Common myeloid progenitor, CD34-positive (primary cell): Measurements from ENCODE around the gene ATIC.

Source experiments
- CTCF ChIA-PET: fragments of 350-600 bp; sonication (Branson Sonifier 250); formaldehyde crosslinking; loops from one replicate; lab custom pipeline; 2021; ENCODE audit warnings: antibody characterized with exemption; lab: Charles Lee
- POLR2A ChIA-PET: fragments of 350-600 bp; sonication (Branson Sonifier 250); formaldehyde crosslinking; loops from one replicate; lab custom pipeline; 2021; ENCODE audit warnings: antibody characterized with exemption; lab: Charles Lee
- DNase-seq, 3 donors: peaks; one replicate each; pipeline versions ENCODE4 v3.0.0 to v3.0.0-alpha.2; 2013
- H3K27ac ChIP-seq, 2 experiments: 1 replicate in 1 of 2; 2 replicates in 1 of 2; pipeline ENCODE4 v1.7.0; 2013; ENCODE audit warnings: inconsistent platforms in 2 of 2, low read length in 2 of 2, mild to moderate bottlenecking in 2 of 2, low read depth in 1 of 2, moderate library complexity in 1 of 2; ENCODE audit not compliant: severe bottlenecking in 2 of 2, insufficient read depth in 1 of 2, poor library complexity in 1 of 2
- H3K27me3 ChIP-seq, 5 experiments: replicated peaks in 2 of 5; 1 replicate in 3 of 5; 2 replicates in 2 of 5; pipeline versions ENCODE4 v1.6.1 to v1.7.0; 2013; ENCODE audit warnings: low read length in 4 of 5, mild to moderate bottlenecking in 2 of 5, moderate library complexity in 2 of 5, inconsistent platforms in 1 of 5; ENCODE audit not compliant: insufficient read depth in 5 of 5, control insufficient read depth in 4 of 5
- H3K36me3 ChIP-seq, 4 experiments: 1 replicate in 2 of 4; 2 replicates in 2 of 4; pipeline versions ENCODE4 v1.6.1 to v1.7.0; 2013; ENCODE audit warnings: low read length in 3 of 4, control low read depth in 1 of 4, mild to moderate bottlenecking in 1 of 4; ENCODE audit not compliant: control insufficient read depth in 4 of 4, insufficient read depth in 4 of 4
- H3K4me1 ChIP-seq, 4 experiments: 1 replicate in 3 of 4; 2 replicates in 1 of 4; pipeline versions ENCODE4 v1.6.1 to v1.7.1; 2013; ENCODE audit warnings: low read length in 3 of 4, mild to moderate bottlenecking in 3 of 4, control low read depth in 1 of 4, inconsistent platforms in 1 of 4, moderate library complexity in 1 of 4; ENCODE audit not compliant: control insufficient read depth in 4 of 4, insufficient read depth in 4 of 4; ENCODE audit errors: control extremely low read depth in 1 of 4
- H3K4me3 ChIP-seq, 7 experiments: 1 replicate in 4 of 7; 2 replicates in 3 of 7; pipeline versions ENCODE4 v1.5.1 to v1.7.0; 2013; ENCODE audit warnings: mild to moderate bottlenecking in 7 of 7, low read length in 6 of 7, moderate library complexity in 6 of 7, inconsistent platforms in 2 of 7, low read depth in 2 of 7, control low read depth in 1 of 7; ENCODE audit not compliant: insufficient read depth in 4 of 7, control insufficient read depth in 1 of 7; ENCODE audit errors: extremely low read depth in 1 of 7
- H3K9me3 ChIP-seq, 5 experiments: 1 replicate in 4 of 5; 2 replicates in 1 of 5; pipeline versions ENCODE4 v1.6.1 to v1.7.1; 2013; ENCODE audit warnings: low read length in 4 of 5, mild to moderate bottlenecking in 2 of 5, inconsistent platforms in 1 of 5, low read depth in 1 of 5, moderate library complexity in 1 of 5; ENCODE audit not compliant: control insufficient read depth in 4 of 5, insufficient read depth in 2 of 5; ENCODE audit errors: control extremely low read depth in 1 of 5
- WGBS: methylation state at CpG from one replicate; pipeline ENCODE4 v1.1.5; 2013; ENCODE audit not compliant: insufficient coverage; 5-methylcytosine and 5-hydroxymethylcytosine counted together

Gene ATIC

GRCh38 chr2:215380699-215381098 lies 68.8 kb downstream of the ATIC start:
- POLR2A ChIA-PET, result no interaction called here
- no peak overlapping the region for H3K4me3 ChIP-seq
- H3K9me3 ChIP-seq, result no peaks in the 10 kb centered on the region
- DNase-seq, result no peak
- H3K36me3 ChIP-seq, result no peaks in the 10 kb centered on the region
- CTCF ChIA-PET, result no interaction called here
- no peaks in the 10 kb centered on the region for H3K4me1 ChIP-seq
- no peaks in the 10 kb centered on the region for H3K27me3 ChIP-seq
- 99% methylated on average over 7 of the region's 7 CpGs for WGBS
- H3K27ac ChIP-seq, result no peak overlapping the region

GRCh38 chr2:215382011-215382410 lies 70.2 kb downstream of the ATIC start:
- Histone ChIP-seq H3K27me3 (no peaks in the 10 kb centered on the region), H3K27ac (no peak overlapping the region), H3K4me1 (no peaks in the 10 kb centered on the region), H3K9me3 (no peaks in the 10 kb centered on the region), H3K4me3 (no peak overlapping the region), H3K36me3 (no peaks in the 10 kb centered on the region)
- no peak for DNase-seq
- 95% methylated on average over 5 of the region's 7 CpGs for WGBS
- ChIA-PET POLR2A (no interaction called here), CTCF (no interaction called here)

DNA sequence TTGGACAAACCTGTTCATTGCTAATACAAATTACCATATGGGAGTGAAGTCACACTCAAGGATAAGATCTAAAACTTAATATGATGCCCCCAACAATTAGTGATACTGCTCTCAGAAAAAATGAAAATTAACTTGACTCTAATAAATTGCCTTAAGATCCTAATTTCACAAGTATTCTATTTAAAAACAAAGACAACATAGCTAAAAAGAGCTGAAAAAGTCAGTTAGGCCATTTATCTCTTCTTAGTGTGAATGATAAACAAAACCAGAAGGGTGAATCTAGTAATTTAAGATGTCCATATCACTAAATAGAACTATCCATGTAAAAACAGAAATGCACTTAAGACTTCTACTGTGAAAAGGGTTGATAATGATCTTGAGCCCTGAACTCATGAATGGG lies 70.6 kb downstream of the ATIC start:
- H3K27me3 ChIP-seq, result no peaks in the 10 kb centered on the region
- CTCF ChIA-PET, result no interaction called here
- no peaks in the 10 kb centered on the region for H3K4me1 ChIP-seq
- no peaks in the 10 kb centered on the region for H3K36me3 ChIP-seq
- H3K4me3 ChIP-seq, result no peak overlapping the region
- no peak for DNase-seq
- H3K9me3 ChIP-seq, result no peaks in the 10 kb centered on the region
- POLR2A ChIA-PET, result no interaction called here
- no peak overlapping the region for H3K27ac ChIP-seq

DNA sequence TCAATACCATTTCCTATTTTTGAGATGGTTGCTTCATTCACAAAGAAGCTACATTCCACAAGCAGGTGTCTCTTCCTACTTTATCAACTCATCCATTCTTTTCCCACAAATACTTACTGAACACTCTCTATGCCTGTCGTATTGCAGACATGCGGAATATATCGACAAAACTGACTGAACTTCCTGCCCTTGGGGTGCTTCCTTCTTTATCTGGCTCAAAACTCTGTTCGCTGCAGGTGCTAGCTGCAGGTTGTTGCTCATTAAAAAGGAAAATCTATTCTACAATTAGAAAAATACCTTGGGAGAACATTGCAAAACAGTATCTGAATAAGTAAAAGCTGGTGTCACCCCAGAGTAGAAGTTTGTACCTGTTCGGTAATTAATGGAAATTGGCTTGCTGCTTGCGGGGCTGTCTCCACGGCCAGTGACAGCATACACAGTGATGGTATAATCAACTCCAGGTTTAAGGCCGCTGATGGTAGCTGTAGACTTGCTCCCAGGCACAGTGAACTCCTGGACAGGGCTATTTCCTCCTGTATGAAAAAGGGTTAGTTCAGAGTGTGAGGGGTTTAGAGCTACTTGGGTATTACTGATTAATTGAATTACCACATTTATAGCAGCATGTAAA lies 71.9 kb downstream of the ATIC start:
- Histone ChIP-seq H3K36me3 (no peaks in the 10 kb centered on the region), H3K27ac (no peak overlapping the region), H3K27me3 (no peaks in the 10 kb centered on the region), H3K4me3 (no peak overlapping the region), H3K4me1 (no peaks in the 10 kb centered on the region), H3K9me3 (no peaks in the 10 kb centered on the region)
- CTCF ChIA-PET, result no interaction called here
- POLR2A ChIA-PET, result no interaction called here
- 96% methylated on average over 8 of the region's 8 CpGs for WGBS
- no peak for DNase-seq

GRCh38 chr2:215384710-215385109 lies 72.9 kb downstream of the ATIC start:
- ChIA-PET POLR2A (no interaction called here), CTCF (no interaction called here)
- no peak overlapping the region for H3K4me3 ChIP-seq
- no peaks in the 10 kb centered on the region for H3K4me1 ChIP-seq
- no peaks in the 10 kb centered on the region for H3K27me3 ChIP-seq
- WGBS, result 100% methylated on average over 5 of the region's 7 CpGs
- DNase-seq, result no peak
- H3K36me3 ChIP-seq, result no peaks in the 10 kb centered on the region
- H3K9me3 ChIP-seq, result no peaks in the 10 kb centered on the region
- no peak overlapping the region for H3K27ac ChIP-seq

DNA sequence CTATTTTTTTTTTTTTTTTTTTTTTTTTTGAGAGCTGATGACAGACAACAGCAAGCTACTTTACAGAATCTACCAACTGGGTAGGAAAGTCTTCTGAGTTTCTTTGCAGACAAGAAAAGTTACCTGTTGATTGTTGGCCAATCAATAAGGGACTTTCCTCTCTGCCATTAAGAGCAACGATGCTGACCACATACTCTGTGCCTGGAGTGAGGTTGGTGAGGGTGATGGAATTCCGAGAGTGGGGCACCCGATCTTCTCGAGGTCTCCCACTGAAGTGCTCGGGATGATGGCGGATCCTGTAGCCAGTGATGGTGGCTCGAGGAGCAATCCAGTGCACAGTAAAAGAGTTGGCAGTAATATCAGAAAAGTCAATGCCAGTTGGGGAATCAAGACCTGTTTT lies 74.7 kb downstream of the ATIC start:
- CTCF ChIA-PET, result no interaction called here
- DNase-seq, result no peak
- H3K4me3 ChIP-seq, result no peak overlapping the region
- H3K27me3 ChIP-seq, result no peaks in the 10 kb centered on the region
- H3K4me1 ChIP-seq, result no peaks in the 10 kb centered on the region
- POLR2A ChIA-PET, result no interaction called here
- no peak overlapping the region for H3K27ac ChIP-seq
- H3K36me3 ChIP-seq, result no peaks in the 10 kb centered on the region
- 100% methylated on average over 5 of the region's 7 CpGs for WGBS
- no peaks in the 10 kb centered on the region for H3K9me3 ChIP-seq

- H3K9me3 ChIP-seq, result no peaks in the 10 kb centered on the region
- POLR2A ChIA-PET, result no interaction called here
- no peak for DNase-seq
- H3K4me1 ChIP-seq, result no peaks in the 10 kb centered on the region
- H3K36me3 ChIP-seq, result no peaks in the 10 kb centered on the region
- H3K27ac ChIP-seq, result no peak overlapping the region
- no peak overlapping the region for H3K4me3 ChIP-seq
- CTCF ChIA-PET, result no interaction called here
- 96% methylated on average over 4 of the region's 7 CpGs for WGBS
- no peaks in the 10 kb centered on the region for H3K27me3 ChIP-seq
These were observed 76.3 kb downstream of the ATIC start for GRCh38 chr2:215388002-215388728.
